Activated naive CD4-positive, alpha-beta T cell (primary cell): ENCODE data around the gene RIC1.
"Not testable (repeated sequence)": the region's sequence is repeated elsewhere in the genome, so short reads cannot be mapped to it uniquely, and the experiment has no call there.

ENCODE experiments used
- DNase-seq, 4 experiments: peaks; one replicate each; lab custom pipeline; 2025; lab: John Stamatoyannopoulos, UW

Gene RIC1

DNA sequence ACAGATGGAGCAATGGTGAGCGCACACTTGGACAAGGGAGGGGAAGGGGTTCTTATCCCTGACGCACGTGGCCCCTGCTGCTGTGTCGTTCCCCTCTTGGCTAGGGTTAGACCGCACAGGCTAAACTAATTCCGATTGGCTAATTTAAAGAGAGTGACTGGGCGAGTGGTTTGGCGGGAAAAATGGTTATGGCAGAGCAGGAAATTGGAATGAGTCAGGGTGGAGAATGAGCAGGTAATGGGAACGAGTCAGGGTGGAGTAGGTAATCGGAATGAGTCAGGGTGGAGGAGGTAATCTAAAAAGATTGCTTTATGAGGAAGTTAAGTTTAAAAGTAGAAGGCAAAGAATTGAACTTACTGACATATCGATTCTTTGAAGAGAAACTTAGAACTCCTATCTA, 46.1 kb downstream of the RIC1 start:
- not testable (repeated sequence) for DNase-seq

DNA sequence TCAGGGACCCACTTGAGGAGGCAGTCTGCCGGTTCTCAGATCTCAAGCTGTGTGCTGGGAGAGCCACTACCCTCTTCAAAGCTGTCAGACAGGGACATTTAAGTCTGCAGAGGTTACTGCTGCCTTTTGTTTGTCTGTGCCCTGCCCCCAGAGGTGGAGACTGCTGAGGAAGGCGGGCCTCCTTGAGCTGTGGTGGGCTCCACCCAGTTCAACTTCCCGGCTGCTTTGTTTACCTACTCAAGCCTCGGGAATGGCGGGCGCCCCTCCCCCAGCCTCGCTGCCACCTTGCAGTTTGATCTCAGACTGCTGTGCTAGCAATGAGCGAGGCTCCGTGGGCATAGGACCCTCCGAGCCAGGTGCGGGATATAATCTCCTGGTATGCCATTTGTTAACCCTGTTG, 54.7 kb downstream of the RIC1 start:
- DNase-seq: not testable (repeated sequence)

DNA sequence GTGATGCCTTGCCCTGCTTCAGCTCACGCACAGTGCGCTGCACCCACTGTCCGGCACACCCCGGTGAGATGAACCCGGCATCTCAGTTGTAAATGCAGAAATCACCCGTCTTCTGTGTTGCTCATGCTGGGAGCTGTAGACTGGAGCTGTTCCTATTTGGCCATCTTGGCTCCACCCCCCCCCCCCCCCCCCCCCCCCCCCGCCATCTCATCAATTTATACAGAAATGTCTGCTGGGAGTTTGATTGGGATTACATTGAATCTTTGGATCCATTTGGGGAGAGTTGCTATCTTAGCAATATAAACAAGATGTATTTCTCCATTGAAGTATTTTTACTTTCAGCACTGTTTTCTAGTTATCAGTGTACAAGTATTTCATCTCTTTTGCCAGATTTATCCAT, 55.2 kb downstream of the RIC1 start:
- DNase-seq: no peak

DNA sequence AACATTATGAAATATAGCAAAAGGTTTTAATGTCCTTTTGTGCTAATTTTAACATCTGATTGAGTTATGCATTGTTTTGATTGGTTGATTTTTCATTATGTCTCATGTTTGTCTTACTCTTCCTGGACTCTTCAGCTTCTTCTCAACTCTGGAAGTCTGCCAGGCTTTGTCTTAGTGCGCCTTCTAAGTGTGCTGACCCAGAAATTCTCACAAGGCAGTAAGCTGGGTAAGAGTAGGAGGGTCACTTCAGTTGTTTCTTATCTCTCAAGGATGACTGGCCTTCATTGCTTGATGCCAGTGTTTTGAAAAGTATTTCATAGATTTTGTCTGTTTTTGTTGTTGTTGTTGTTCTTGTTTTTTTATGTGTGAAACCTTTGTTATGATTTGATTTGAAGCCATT, 59.2 kb downstream of the RIC1 start:
- DNase-seq: no peak

DNA sequence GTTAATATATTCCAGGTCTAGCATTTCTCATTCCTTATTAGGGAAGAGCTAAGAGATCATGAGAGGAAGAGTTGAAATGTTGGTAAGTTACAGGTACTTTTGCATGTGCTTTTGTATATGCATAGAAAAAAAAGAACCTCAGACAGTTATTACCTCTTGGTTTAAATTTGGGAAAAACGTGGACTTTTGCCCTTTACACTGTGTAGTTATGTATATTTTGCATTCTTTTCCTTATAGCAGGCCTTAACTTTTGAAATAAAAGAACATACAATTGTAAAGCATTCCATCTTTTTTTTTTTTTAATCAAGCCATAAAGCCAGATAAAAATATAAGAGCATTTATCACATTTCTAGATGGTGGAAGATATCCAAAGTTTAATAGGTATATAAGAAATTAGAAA, 61.4 kb downstream of the RIC1 start:
- DNase-seq: no peak

DNA sequence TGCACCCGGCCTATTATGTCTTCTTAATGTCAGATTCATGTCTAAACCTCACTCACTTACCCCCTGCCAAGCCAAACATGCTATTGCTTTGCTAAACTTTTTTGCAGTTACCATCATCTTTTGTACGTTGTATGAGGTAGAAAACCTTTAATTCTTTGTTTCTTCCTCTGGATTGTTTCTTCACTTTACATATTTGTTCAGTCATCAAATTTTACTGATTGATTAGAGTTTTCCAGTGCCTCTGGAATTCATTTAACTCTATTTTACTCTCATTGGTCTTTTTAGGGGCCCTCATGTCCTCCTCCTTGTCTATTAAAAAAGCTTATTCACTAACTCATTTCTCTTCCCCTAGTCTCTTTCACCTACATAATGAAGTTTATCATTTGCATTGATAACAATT, 67.0 kb downstream of the RIC1 start:
- DNase-seq: no peak

DNA sequence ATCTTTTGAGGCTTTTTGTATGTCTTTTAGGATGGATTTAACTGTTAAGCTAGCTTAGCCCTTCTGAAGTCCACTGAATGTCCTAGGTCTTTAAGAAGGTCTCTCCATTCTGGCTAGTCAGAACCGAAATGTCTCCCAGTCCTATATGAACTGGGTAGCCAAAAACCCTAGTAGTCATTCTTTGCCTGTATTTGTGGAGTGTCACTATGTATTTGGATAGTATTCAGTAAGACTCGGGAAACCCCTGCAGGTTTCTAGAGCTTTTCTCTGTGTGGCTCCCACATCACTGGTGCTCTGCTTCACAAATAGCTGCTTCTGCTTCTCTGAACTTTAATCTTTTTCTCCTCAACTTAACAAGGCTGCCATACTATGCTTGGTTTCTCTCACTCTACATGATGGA, 68.0 kb downstream of the RIC1 start:
- no peak for DNase-seq

DNA sequence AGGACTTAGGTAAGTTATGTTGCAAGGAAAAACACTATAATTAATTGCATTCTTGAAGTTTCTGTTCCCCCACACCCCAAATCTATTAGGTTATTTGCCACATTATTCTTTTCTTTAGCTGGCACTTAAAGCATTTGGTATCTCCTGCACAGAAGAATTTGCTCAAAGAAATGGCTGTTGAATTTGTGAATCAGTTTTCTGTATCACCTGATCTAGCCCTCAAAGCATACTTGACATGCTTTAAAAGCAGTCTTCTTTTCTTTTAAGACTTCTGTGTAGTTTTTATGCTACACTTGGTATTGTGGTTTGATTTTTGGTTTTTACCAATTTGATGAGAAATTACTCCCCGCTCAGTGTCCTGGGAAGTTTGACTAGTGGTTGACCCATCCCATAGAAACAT, 69.1 kb downstream of the RIC1 start:
- DNase-seq: no peak

DNA sequence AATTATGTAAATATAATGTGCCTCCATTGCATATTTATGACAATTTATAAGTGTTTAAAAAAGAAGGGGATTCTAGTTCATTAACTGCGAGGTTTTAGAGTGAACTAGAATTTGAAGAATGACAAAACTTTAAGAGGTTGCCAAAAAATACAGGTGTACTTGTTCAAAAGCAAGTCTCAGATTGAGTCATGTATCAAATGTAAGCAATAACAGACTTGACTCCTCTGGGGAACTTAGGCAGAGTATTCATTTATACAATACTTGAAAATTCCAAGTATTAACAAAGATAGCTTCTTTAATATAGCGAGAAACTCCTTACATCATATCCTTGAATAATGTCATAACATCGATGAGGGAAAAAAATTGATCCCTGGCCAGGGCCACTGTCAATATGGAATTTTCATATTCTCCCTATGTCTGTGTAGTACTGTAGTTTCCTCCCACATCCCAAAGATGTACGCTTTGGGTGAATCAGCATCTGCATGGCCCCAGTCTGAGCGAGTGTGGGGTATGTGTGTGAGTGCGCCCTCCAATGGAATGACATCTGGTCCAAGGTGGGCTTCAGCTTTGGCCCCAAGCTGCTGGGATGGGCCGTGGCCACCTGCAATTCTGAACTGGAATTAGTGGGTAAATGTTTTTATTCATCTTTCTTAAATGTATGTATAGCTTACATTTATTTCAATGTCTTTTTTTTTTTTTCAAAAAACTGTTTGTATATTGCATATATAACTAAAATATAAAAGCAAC, 70.1 kb downstream of the RIC1 start:
- no peak for DNase-seq

DNA sequence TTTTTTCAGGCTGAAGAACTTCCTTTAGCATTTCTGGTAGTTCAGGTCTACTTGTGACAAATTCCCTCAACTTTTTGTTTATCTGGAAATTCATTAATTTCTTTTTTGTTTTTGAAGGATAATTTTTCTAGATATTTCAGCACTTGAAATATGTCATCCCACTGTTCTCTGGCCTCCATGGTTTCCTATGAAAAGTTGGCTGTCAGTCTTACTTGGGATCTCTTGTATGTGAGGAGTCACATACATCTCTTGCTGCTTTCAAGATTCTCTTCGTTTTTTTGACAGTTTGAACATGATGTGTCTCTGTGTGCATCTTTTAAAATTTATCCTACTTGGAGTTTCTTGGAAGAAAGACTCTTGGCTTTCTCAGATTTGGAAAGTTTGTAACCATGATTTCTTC, 79.5 kb downstream of the RIC1 start:
- no peak for DNase-seq

DNA sequence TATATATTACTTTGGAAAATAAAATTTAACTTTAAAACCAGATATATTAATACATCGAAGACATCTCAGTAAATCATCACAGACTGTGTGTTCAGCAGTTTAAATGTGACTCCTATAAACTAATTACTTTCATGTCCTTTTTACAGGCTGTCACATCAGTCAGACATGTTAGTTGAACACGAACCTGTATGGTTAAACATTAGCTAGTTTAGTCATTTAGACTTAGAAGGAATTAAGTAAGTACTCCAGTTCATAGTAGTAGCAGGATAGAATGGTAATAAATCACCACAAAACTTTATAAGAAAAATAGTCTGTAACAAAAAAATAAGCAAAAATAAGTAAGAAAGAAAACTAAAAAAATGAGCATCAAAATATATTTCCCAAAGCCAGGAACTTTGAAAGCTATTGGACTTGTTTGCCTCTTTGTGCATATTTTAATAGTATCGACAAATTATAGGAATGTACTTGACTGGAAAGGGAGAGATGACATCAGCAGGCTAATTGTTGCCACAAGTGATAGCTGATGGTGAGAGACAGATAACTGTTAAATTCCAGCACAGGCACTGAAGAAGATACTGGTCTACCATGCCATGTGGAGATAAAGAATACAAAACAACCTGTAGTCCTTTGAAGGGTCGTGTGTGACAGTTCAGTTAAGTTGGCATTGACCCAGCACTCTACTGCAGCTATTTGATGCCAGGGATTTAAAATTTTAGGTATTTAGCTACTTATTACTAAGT, 83.9 kb downstream of the RIC1 start:
- no peak for DNase-seq

DNA sequence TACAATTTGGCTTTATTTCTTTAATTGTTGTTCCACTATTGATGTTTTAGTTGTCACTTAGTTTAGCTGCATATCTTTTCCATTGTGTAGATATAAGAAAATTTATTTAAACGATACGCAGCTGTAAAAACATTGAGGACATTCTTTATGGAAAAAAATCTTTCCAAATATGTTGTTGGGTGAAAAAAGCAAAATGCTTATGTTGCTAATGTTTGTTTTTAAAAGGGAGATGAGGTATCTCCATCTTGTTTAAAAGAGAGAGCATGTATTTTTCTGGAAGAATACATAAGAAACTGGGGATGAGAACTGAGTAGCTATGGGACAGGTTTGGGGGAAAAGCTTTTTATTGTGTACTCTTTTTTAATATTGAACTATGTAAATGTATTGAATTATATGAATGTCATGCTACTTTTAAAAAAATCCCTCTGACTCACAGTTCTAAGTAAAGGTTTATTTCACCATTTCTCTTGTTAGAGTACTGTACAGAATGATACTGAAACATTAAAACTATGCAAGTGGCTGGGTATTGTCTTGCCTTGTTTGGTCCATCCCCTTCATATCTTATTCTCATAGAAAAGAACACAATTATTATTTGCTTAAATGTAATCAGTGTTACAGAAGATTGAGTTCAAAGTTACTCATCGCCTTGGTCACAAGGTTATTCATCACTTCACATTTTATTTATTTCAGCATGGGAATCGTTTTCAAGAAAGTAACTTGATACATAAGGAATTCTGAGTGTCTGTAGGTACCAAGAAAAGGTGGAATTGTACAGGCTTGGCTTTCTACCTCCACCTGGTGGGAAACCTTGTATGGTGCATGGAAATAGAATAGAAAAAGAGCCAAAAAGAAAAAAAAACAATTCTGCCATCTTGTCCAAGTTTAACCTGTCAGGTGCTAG, 85.8 kb downstream of the RIC1 start:
- no peak for DNase-seq

DNA sequence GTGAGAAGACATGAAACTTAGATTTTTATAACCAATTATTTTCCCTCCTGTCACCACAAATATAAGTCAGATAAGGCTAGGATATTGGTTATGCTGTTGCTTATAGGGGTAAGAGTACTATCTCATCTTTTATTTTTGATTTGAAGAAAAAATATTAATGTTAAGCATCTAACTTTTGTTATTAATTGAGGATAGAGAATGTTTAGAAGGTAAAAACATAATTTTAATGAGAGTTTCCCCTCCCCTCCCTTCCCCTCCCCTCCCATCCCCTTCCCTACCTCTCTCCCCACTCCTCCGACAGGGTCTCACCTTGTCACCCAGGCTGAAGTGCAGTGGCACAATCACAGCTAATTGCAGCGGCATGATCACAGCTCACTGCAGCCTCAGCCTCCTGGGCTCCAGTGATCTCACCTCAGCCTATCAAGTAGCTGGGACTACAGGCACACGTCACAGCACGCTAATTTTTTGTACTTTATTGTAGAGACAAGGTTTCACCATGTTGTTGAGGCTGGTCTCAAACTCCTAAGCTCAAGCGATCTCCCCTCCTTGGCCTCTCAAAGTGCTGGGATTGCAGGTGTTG, 86.7 kb downstream of the RIC1 start:
- DNase-seq: no peak

DNA sequence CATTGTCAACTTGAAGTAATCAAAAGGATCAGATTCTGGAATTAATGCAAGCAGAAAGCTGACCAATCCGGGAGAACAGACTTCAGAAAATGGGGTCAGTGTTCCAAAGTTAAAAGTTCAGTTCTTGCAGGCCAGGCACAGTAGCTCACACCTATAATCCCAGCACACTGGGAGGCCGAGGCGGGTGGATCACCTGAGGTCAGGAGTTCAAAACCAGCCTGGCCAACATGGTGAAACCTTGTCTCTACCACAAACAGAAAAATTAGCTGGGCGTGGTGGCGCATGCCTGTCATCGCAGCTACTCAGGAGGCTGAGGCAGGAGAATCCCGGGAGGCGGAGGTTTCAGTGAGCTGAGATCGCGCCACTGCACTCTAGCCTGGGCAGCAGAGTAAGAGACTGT, 88.5 kb downstream of the RIC1 start:
- DNase-seq: not testable (repeated sequence)

DNA sequence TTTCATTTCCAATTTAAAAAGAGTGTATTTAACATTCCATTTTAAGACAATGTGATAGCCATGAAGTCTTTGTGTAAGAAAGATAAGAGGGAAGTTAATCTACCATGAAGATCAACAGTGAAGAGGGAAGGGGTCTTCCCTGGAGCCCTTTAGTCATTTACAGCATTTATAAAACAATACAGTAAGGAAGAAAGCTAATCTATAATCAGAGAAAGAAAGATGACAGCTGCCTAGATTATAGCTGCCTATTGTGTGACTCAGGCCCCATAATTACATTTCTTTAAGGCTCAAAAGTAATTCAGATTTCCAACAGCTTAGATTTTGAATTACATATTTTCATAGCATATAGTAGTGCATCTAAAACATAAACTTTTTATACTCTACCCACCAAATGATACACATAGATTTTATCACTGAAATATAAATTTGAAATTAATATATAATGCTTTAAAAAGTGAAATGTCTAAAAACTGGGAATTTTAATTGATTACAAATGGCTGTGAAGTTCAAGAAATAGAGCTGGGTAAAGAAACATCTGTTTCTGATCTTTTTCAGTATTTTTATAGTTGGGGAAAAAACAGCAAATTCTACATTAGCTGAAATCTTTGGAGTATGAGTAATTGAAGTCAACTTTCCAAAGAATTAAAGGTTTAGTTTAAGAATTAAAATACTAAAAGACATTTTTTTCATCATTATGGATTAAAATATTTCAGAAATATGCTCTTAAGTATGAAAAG, 89.6 kb downstream of the RIC1 start:
- no peak for DNase-seq

DNA sequence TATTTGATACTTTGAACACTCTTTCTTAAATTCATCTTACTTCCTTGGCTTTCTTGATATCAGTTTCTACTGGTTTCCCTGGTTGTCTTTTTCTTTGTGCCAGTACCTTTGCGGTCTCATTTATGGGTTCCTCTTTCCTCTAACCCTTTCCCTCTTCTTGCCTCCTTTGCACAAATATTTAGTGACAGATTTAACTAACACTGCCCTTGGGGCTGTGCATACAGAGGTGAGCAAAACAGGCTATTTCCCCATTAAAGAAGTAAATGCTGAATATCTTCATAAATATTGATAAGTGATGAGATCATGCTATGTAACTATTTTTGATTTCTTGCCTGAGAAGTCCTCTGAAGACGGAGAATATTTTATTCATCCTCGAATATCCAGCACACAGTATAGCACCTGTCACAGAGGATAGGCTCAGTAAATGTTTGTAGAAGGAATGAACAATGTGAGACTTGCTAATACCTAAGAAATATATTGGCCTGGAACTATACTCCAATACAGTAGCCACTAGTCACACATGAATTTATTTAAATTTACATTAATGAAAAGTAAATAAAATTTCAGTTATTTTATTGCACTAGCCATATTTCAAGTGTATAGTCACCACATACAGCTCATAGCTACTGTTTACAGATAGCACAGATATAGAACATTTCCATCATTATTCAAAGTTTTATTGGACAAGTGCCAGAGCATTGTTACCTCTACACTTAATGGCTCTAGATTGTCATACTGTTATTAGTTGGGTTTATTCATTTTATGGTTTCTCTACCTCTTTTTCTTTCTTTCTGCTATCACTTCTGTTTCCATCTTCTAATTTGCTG, 90.4 kb downstream of the RIC1 start:
- DNase-seq: no peak

DNA sequence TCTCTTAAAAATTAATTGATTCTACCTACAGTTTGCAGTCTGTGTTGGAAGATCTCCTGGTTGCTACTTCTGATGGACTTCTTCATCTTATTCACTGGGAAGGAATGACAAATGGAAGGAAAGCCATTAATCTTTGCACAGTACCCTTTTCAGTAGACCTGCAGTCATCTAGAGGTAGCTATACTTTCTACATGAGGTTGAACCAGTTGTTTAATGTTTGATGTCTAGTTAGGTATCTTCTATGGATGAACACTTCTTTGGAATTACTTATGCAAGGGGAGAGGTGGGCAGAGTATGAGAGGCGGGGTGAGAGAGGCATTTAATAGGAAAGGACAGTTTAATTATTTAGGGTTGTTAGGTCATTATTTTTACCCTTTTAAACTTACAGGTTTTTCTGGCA, 91.2 kb downstream of the RIC1 start:
- no peak for DNase-seq

DNA sequence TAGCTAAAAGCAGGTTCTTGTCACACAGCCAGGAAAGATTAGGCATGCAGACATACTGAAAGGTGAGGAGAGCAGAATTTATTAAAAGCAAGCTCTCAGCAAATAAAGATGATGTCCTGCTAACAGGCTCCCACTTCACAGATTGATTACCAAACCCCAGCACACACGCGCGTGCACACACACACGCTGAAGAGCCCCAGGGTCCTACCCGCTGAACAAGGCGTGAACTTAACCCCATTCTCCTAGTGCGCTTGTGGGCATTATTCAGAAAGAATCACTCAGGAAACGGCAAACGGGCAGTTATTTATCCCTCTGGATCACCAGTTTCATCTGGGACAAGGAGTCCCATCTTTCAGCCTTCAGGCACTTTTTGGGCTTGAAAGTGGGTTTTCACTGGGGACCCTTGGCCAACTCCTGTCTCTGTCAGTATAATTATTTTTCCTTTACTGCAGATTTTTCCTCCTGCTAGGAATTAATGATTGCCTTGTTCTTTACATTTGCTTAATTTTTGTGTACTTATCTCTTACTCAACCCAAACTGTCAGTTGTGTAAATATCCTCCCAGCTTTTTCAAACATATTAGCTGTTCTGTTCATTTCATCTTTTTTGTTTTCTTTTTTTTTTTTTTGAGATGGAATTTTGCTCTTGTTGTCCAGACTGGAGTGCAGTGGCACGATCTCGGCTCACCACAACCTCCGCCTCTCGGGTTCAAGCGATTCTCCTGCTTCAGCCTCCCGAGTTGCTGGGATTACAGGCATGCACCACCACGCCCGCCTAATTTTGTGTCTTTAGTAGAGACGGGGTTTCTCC, 92.6 kb downstream of the RIC1 start:
- DNase-seq: no peak

DNA sequence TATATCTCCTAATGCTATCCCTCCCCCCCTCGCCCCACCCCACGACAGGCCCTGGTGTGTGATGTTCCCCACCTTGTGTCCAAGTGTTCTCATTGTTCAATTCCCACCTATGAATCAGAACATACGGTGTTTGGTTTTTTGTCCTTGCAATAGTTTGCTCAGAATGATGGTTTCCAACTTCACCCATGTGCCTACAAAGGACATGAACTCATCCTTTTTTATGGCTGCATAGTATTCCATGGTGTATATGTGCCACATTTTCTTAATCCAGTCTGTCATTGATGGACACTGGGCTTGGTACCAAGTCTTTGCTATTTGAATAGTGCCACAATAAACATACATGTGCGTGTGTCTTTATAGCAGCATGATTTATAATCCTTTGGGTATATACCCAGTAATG, 93.8 kb downstream of the RIC1 start:
- DNase-seq: not testable (repeated sequence)

DNA sequence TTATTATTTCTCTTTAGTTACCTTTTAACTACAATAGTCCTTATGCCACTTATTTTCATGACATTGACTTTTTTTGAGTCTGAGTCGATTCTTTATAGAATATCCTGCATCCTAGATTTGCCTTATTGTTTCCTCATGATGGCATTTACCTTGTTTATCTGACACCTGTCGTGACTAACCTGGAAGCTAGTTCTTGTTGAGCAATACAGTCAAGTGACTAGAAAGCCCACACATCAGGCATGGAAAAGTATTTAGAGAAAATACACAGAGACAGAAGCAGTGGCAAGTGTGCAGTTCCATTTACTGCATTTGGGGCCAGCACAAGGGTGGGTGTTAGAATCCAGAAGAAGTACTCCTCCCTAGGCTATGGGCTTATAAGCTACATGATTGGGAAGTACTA, 106.2 kb downstream of the RIC1 start:
- DNase-seq: no peak
